ENCODE data around the gene C12orf60.
"Not testable (repeated sequence)": the region's sequence is repeated elsewhere in the genome, so short reads cannot be mapped to it uniquely, and the experiment has no call there.

Gene C12orf60, protein sequence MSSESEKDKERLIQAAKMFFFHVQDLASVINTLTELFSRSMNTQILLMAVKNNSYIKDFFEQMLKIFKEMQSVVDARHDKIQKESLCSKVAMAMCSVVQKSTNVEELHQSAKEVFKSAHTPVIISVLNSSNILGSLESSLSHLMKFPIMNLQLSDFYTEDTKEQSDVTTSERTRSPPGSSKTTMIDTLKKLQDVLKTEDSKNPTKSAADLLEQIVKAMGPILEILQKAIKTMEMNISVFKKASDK

DNA sequence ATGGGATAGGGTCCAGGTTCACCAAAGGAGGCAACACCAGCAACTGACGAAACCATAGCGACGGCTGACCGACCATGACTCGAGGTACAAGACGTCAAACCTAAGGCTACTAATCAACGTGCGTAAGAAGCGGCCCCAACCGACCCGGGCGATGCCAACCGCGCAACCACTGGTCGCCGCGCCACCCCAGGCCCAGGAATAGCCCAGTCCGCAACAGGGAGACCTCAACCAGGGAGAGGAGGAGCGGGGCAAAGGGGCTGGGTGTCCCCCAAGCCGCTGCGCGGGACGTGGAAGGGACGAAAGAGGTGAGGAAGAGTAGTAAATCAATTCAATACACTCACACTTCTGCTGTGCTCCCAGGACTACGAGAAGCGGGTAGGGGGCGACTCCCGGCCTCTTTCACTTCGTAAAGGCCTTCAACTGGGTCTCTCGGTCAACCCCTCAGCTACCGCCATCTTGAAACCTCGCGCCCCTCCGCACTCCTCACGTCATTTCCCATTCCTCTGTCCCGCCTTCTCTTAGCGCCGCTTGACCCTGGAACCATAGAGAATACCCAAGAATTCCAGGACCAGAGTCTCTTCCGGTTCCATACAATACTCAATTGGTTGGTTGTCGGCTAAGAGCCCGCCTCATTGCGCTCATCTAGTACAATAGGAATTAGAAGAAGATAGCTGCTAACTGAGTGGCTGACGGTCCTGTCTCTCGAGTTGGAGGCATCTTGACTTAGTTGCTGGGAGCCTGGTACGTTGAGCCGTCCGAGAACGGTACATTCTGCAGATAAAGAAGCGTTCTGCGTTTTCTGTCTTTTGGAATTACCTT is at the start of gene C12orf60, which contains the start of gene WBP11:
Gene C12orf60, plus strand, starts transcription at position 660 of the 819 bp plus-strand sequence. CDS start 19,266 bp downstream, outside the sequence.
Gene WBP11, minus strand, starts transcription at position 468 of the 819 bp plus-strand sequence. CDS start 2,095 bp downstream, outside the sequence.
- peak; percentile 88 to 94 for DNase-seq

- DNase-seq: no peak
Observed at GRCh38 chr12:14756334-14757143, 46.9 kb upstream of the C12orf60 start.

GRCh38 chr12:14759711-14760280 is 43.7 kb upstream of the C12orf60 start:
- DNase-seq: not testable (repeated sequence)

GRCh38 chr12:14765398-14765797 is 38.1 kb upstream of the C12orf60 start:
- no peak for DNase-seq

DNA sequence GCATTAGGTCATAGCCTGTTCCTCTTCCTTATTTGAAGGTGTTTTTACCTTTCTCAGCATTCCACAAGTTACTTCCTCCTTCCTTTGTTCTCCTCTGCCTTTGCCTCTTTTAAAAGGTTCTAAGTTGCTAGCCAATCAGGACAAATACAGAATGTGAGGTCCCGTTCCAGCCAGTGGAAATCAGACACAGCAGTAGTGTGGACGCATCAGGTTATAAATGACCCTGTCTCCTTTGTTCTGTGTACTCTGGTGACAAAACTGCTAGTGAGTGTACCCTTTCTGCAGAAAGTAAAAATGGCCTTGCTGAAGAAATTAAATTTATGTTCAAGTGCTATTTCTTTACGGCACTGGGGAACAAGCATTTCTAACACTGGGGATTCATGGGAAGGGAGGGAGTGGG is 37.5 kb upstream of the C12orf60 start:
- not testable (repeated sequence) for DNase-seq

GRCh38 chr12:14766649-14767215 is 36.7 kb upstream of the C12orf60 start:
- no peak for DNase-seq

- no peak for DNase-seq
Observed at GRCh38 chr12:14767617-14768016, 35.9 kb upstream of the C12orf60 start.

DNA sequence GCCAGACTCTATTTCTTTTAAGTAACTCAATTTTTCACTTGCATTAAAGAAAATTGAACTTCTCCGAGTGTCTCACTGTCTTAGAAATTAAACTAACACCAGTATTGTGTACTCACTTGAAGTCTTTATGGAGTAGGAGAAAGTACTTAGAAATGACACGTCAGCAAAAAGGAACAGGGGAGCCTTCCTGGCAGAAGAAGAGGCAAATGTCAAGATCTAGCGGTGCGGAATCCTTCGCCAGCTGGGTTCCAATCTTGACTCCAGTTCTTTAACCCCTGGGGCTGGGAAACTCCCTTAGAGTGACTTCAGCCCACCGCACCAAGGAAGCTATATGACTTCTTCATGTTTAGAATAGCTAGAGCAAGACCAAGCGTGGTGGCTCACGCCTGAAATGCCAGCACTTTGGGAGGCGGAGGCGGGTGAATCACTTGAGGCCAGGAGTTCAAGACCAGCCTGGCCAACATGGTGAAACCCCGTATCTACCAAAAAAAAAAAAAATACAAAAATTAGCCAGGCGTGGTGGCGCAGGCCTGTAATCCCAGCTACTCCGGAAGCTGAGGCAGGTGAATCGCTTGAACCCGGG is 34.6 kb upstream of the C12orf60 start:
- DNase-seq: no peak

GRCh38 chr12:14769466-14769968 is 34.0 kb upstream of the C12orf60 start:
- DNase-seq: no peak

GRCh38 chr12:14769969-14770495 is 33.4 kb upstream of the C12orf60 start:
- DNase-seq: peak; percentile 54 to 85

DNA sequence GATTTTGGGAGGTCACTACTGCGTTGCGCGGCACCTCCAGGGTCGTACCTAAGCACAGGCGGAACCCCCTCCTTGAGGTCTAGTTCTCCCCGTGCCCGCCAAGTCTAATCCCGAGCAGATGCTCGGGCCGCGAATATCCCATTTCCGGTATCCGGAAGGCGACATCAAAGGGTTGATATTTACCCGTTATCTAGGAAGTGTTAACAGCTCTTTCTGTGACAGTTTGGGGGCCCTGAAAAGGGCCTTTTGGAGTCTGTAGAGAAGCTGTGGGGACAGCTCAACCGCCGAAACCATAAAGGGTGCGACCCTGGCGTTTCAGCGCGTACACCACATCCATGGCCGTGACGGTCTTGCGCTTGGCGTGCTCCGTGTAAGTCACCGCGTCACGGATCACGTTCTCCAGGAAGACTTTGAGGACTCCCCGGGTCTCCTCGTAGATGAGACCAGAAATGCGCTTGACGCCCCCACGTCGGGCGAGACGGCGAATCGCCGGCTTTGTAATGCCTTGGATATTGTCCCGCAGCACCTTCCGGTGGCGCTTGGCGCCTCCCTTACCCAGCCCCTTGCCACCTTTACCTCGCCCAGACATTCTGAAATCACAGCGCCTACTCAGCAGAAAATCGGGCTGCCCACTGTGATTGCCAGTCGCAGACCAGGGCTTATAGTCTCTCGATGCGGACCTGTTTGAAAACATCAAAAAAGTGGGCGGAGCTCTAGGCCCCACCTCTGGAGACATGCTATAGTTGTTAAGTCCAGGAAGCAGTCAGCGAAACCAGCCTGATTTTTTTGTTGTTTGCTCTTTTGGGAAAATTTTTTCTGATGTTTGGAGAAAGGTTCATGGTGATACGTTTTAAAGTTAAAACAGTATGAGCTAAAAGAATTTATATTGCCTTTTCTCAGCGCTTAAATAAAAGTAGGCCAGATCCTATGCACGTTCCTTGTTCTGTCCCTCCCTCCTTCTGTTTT is 32.7 kb upstream of the C12orf60 start:
- peak; percentile 82 to 94 for DNase-seq

DNA sequence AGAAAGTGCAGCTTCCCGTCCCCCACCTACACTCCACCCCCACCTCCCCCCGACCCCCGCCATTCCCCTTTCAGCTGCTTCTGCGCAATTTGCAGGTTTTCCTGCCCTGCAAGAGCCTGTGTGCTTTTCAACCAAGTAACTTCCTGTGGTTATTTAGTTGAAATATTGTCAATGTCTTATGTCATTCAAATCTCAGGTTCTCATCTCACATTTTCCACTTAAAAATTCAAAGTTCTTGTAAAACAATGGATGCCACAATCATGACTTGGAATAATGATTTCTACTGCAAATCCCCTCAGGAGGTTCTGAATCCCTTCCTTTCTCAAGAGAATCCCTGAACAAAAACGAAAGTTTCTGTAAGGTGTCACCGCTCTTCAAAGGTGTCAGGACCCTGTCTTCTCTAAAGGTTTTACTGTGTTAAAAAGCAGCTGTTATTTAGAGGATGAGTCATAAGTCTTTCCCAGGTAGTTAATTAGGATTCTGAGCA is 31.8 kb upstream of the C12orf60 start:
- no peak for DNase-seq

DNA sequence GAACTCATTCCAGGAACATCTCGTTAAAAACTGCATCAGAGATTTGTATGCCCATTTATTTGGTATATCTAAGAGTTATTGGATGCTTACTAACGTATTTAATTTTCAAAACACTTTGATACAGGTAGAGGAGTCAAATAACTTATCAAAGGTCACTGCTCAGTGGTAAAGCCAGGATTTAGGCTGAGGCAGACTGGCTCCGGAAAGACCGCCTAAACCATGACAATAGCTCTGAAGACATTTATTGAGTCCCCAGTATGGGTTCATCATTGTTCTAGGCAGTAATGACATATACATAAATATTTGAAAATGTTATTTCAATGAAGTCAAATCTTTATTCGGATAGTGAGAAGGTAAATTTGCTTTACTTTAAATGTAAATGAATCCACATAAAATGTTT is 30.5 kb upstream of the C12orf60 start:
- no peak for DNase-seq

- no peak for DNase-seq
Observed at GRCh38 chr12:14773685-14774073, 29.8 kb upstream of the C12orf60 start.

GRCh38 chr12:14774074-14774905 is 29.2 kb upstream of the C12orf60 start:
- DNase-seq: no peak

GRCh38 chr12:14774906-14775635 is 28.4 kb upstream of the C12orf60 start:
- no peak for DNase-seq

DNA sequence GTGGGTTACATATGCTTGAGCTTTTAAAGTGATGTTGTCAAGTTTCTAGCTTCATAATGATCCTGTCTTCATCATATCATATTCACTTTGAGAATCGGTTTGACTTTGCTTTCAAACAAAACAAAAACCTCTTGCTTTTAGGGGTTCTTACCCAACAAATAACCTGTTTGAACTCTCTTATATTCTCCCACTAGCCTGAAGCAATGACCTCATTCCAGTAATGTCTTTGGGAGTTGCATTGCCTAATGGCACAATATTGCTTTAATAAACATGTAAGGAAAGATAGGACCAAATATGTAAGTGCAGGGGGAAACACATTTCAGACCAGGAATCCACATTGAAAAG is 27.9 kb upstream of the C12orf60 start:
- DNase-seq: no peak

DNA sequence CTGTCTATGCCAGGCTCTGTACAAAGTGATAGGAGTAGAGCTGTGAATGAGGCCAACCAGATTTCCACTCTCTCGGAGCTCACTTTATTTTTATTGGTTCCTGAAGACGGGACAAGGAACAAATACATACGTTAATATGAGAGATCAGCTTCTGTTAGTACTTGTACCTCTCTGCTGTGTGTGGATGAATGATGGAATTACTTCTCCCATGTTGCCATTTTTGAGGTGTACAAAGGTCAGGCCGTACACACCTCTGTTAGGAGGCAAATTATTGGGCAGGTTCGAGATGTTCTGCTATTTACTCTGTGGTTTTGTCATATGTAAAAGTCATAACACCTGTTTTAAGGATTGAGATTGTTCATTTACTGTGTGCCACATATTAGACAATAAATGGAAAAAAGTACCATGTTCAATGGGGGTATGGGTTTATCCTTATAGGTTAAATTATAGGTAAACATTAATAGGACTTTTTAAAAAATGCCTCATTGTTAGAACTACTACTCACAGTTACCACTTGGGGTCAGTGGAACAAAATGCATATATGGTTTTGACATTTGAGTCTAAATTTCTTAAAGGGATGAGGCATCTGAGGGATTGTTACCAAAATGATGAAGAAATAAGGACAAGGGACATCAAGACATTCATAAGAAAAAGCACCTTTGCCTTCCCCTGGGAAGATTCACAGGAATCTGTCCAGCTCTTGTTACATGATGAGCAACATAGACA is 27.1 kb upstream of the C12orf60 start:
- no peak for DNase-seq
